T-helper 2 cell treated with Interferon-gamma antibody and Interleukin-4, amounts not matched to agents 100 ng/mL and 5 ng/mL, for 36 hours (primary cell): ENCODE results near the gene BACH2. TPM values are rescaled to one million over a fixed set of nuclear protein-coding genes. Genes with fewer than 3 reads are reported as not detected.
"Not testable (repeated sequence)": the region's sequence is repeated elsewhere in the genome, so short reads cannot be mapped to it uniquely, and the experiment has no call there.

ENCODE experiments used
- intact Hi-C: fragments of 100-400 bp; cut with micrococcal nuclease; formaldehyde crosslinking; loops from one replicate; pipeline ENCODE4 v1.15.1; 2023
- total RNA-seq: library from RNA; stranded (reverse); gene quantifications from 2 replicates; pipeline ENCODE4 v1.2.3, GENCODE V29; 2022

The BACH2 gene
- total RNA-seq, 1 donor from 2014 or later: 35.2 TPM

DNA sequence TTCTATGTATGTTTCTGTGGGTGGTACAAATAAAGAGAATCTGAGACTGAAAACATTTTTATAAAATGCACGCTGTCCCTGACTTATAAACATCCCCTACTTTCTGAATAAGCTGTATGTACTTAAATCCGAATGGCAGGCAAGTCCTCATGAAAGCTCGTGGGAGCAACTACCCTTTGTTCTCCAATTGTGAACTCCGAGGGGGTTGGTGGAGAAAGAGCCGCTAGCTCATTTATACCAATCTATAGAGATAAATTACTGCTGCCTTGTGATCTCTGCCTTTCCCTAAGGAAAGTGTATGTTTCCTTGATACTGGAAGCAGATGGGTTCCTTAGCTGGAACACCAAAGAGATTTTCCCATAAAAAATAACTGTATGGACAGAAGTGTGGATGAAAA lies 317.9 kb downstream of the BACH2 start:
- intact Hi-C loops: no loop called here

DNA sequence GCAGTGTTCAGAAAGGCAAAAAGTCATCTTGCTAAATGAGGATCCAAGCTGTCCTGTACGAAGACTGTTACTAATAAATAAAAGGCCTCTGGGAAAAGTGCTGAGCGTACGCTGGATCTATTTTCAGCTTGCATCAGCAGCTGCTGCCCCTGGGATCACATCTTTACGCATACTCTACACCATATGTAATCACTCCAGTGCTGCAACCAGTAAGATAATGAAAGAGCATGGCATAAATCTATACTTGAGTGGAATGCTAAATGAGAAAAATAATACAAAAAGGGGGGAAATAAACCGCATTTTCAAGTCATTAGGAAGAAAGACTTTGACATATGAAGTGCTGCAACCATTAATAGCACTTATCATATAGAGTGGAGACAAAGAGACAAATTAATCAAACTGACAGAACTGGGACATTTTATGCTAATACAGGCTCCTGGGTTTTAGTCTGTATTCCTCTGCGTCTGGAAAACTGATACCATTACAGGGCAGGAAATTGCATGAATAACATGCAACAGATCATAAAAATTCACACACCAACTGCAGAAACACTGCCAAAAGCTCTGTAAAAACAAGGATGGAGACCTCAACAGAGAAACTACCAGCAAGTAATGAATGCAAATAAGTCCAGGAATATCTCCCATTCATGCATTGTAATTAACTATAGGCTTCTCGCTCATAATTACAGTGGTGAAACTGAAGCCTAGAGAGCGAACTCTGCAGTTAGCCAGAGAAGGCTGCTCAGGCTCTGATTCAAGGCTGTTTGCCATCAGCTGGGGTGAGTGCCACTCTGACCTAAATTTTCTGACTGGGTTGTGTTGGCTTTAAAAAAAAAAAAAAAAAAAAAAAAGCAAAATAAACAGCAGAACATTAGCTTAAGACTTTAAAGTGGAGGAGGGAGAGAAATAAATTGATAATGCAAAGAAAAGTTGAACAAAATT lies 318.6 kb downstream of the BACH2 start:
- intact Hi-C loops: no loop called here

GRCh38 chr6:89976694-89977020 lies 320.0 kb downstream of the BACH2 start:
- intact Hi-C loops: no loop called here

GRCh38 chr6:89975991-89976693 lies 320.5 kb downstream of the BACH2 start:
- intact Hi-C loops: no loop called here

DNA sequence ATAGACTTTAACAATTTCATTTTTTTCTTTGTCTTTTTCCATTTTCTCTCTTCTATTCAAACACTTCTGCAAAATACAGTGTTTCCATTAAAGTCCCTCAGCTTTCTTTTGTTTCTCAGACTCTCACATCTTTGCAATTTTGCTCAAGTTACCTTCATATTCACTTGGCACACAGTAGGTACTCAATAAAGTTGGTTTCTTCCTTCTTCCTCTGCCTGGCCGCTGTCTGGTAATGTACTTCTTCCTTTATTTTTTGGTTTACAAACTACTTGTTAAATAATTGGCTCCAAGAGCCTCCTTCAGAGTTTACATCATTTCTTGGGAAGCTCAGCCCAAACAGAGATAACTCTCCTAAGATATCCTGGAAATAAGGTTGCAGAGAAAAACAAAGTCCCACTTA lies 321.3 kb downstream of the BACH2 start:
- intact Hi-C loops: no loop called here

GRCh38 chr6:89974834-89975233 lies 321.8 kb downstream of the BACH2 start:
- intact Hi-C loops: no loop called here

- intact Hi-C loops: no loop called here
These were observed 324.6 kb downstream of the BACH2 start for GRCh38 chr6:89972025-89972381.

DNA sequence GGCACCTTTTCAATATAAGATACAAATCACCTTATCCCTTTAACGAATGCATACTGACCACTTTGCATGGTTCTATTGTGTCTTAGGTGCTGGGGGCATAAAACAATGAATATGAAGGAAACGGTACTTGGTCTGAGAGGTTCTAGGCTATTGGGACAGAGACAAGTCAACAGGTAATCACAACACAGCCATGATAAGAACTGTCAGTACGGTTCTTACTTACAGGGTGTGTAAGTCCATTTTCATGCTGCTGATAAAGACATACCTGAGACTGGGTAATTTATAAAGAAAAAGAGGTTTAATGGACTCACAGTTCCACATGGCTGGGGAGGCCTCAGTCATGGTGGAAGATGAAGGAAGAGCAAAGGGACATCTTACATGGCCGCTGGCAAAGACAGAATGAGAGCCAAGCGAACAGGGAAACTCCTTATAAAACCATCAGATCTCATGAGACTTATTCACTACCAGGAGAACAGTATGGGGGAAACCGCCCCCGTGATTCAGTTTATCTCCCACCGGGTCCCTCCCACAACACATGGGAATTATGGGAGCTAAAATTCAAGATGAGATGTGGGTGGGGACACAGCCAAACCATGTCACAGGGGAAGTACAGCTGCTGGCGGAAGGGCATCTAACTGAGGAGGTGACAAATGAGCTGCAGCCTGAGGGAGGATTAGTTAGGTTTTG lies 325.2 kb downstream of the BACH2 start:
- intact Hi-C loops: not testable (repeated sequence)

DNA sequence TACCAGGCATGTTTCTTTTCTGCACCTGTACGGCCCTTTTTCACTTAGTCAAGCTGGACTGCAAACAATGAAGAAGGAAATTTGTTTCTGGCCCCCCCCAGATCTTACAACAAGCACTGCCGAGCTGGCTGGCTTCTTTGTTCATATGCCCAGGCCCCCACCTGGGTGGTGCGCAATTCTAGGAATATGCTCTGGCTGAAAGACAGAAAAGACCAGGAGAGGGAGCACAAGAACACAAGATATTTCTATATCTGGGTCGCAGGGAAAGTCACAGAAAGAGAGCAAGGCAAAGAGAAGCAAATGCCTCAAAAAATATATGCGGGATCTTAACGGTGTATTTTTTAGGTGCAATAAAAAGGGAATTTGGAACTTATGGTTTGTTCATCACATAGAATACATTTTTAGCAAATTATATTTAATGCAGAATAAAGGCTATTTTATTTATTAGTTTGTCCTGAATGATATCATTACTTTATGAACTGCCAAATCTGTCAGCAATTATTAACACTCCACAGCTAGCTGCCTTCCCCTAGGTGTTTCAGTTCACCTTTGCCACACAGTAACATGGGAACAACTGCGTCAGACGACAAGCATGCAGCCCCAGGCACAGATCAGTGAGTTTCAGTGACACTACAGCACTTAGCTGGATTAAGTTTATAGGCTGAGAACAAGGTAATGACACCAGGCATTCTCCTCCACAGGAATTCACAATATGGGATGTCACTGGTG lies 325.9 kb downstream of the BACH2 start:
- intact Hi-C loops: loop anchor here (1.0 kb wide), 2 partner anchors 211 to 509 kb away; no protein-coding TSS in a partner anchor

- intact Hi-C loops: loop anchor here (1.0 kb wide), 2 partner anchors 211 to 509 kb away; no protein-coding TSS in a partner anchor
These were observed 326.6 kb downstream of the BACH2 start for GRCh38 chr6:89970072-89970471.

DNA sequence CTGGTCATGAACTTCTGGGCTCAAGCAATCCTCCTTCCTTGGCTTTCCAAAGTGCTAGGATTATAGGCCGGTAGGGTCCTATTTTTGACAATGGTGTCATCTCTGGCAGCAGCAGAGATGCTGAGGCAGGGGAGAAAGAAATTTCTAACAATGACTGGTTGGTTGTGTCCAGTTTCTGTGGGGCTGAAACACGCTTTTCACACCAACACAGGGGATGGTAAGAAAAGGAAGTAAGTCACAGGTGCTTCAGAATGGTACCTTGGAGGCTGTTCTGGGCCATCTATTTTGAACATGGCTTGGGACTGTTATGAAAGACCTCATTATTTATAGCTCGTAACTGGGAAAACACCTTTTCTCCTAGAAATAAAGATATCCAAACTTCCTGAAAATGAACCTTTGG lies 329.7 kb downstream of the BACH2 start:
- intact Hi-C loops: no loop called here

DNA sequence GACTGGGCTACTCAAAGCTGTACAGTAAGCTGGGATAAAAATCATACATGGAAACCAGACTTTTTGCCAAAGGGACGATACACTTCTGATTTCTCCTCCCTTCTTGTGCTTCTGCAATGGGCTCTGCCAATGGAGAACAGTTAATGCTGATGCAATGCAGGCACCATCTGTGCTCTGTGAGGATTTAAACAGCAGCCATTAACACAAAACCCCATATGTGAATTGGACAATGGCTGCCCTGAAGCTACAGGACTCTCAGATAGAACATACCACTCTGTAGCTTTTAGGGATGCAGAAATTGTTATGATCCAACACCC lies 330.5 kb downstream of the BACH2 start:
- intact Hi-C loops: no loop called here

DNA sequence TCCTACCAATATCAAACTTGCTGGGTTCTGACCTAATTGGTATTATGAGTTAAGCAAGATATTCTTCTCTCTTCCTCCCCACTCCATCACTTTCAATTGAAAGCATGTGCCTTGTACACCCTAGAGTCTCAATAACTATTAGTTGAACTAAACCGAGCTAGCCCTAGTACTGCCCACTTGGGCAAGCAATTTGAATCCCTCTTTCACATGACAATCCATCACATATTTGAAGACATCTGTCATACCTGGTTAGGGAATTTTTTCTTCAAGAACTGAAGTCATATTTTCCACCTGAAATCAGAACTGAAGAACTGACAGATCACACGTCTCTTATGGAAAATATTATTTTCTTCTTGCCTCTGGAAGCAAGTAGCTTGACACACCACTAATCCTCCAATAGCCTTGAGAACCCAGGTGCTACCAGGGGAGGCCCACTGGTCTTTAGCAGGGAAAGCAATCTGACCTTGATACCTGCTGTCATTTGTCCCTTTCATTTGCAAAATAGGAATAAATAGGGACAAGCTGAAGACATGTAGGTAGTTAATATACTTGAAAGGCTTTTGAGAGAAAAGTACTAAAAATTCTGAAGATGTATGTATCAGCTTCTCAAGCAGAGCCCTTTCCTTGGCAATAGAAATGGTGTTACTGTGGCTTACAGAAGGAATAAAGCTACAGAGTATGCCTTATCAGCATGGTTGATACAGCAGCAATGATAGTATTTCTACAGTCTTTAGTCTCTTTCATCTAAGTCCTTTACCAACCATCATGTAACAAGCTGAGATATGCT lies 331.0 kb downstream of the BACH2 start:
- intact Hi-C loops: no loop called here

DNA sequence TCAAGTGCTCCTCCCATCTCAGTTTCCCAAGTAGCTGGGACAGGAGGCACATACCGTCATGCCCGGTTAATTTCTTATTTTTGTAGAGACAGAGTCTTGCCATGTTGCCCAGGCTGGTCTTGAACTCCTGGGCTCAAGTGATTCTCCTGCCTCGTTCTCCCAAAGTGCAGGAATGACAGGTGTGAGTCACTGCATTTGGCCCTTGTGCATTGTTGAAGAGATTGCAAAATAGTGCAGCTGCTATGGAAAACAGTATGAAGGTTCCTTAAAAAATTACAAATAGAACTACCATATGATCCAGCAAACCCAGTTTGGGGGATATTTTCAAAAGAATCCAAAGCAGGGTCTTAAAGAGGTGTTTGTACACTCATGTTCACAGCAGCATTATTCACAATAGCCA lies 333.3 kb downstream of the BACH2 start:
- intact Hi-C loops: no loop called here

DNA sequence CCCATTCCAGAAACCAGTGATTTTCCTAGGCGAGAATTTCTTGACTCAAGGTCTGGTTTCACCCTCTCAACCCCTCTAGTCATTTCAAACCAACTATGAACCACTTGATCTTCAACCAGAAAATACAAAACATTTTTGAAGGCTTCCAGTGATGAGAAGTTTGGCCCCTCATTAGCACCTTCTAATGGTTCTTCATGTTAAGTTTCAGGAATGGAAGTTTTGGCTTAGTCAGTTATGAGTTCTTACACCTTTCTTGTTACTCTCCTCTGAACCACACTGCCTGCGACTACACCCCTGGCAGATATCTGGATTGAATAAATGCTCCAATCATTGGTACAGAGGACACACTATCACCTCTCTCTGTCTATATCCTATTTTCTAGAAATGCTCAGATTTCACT lies 335.2 kb downstream of the BACH2 start:
- intact Hi-C loops: no loop called here

- intact Hi-C loops: no loop called here
These were observed 336.8 kb downstream of the BACH2 start for GRCh38 chr6:89959883-89960282.

GRCh38 chr6:89956182-89956581 lies 340.5 kb downstream of the BACH2 start:
- intact Hi-C loops: no loop called here

DNA sequence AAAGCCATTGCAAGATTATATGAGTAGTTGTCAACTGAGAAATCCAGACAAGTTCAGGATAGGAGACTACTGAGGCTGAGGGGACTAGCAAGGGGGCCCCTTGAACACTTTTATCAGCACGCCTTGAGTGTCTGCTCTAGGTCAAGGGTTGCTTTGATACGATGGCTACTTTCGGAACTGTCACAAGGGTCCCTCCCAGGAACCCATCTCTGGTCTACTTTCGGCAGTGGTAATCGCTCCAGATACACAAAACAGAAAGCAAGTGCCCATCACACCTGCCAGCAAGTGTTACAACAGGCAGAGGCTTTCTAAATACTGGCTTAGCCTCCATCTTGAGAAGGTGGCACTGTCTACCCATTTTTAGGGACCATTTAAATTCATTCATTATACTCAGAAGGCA lies 341.3 kb downstream of the BACH2 start:
- intact Hi-C loops: no loop called here

- intact Hi-C loops: loop anchor here (5.0 kb wide), 2 partner anchors 278 to 633 kb away; partner anchors contain the start of gene MAP3K7
These were observed 341.9 kb downstream of the BACH2 start for GRCh38 chr6:89954721-89955148.

DNA sequence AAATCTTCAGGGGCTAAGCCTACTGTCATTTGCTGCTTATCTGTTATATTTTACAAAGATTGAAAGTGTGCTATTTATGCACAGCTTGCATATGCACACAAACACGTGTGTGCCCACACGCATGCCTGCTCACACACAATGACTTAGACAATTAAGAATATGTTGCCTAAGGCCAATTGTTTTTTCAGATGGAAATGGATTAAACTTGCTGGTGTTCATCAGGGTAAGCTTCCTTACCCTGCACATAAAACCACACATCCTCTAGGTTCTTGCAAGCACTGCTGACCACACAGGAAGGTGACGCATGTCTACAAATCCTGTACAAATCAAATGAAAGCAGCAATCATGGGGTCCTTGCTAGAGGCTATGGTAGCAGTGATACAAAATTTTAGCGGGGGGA lies 344.0 kb downstream of the BACH2 start:
- intact Hi-C loops: loop anchor here (1.0 to 5.0 kb wide), 3 partner anchors 129 to 635 kb away; partner anchors contain the start of gene MAP3K7
